ENCODE data around the gene OLFM2.
"Not testable (repeated sequence)": the region's sequence is repeated elsewhere in the genome, so short reads cannot be mapped to it uniquely, and the experiment has no call there.

Gene OLFM2

GRCh38 chr19:9860407-9860806 lies 75.9 kb downstream of the OLFM2 start:
- no peak for DNase-seq

GRCh38 chr19:9858766-9859165 lies 77.5 kb downstream of the OLFM2 start:
- DNase-seq: no peak

GRCh38 chr19:9857920-9858746 lies 78.2 kb downstream of the OLFM2 start:
- no peak for DNase-seq

GRCh38 chr19:9857076-9857721 lies 79.1 kb downstream of the OLFM2 start:
- DNase-seq: no peak

GRCh38 chr19:9856609-9857008 lies 79.7 kb downstream of the OLFM2 start:
- DNase-seq: no peak

- no peak for DNase-seq
These were observed 82.0 kb downstream of the OLFM2 start for GRCh38 chr19:9854282-9854846.

- peak; percentile 94 for DNase-seq
These were observed 85.9 kb downstream of the OLFM2 start for GRCh38 chr19:9850235-9850959.

- DNase-seq: peak; percentile 23
These were observed 86.5 kb downstream of the OLFM2 start for GRCh38 chr19:9849791-9850190.

- peak; percentile 74 for DNase-seq
These were observed 87.6 kb downstream of the OLFM2 start for GRCh38 chr19:9848762-9849161.

GRCh38 chr19:9848060-9848459 lies 88.3 kb downstream of the OLFM2 start:
- DNase-seq: peak; percentile 20

GRCh38 chr19:9847087-9847671 lies 89.1 kb downstream of the OLFM2 start:
- DNase-seq: peak; percentile 26

- not testable (repeated sequence) for DNase-seq
These were observed 92.6 kb downstream of the OLFM2 start for GRCh38 chr19:9843626-9844273.

- DNase-seq: no peak
These were observed 93.3 kb downstream of the OLFM2 start for GRCh38 chr19:9842834-9843625.

GRCh38 chr19:9839415-9839814 lies 96.9 kb downstream of the OLFM2 start:
- no peak for DNase-seq

GRCh38 chr19:9838324-9838723 lies 98.0 kb downstream of the OLFM2 start:
- DNase-seq: no peak

- DNase-seq: no peak
These were observed 100.3 kb downstream of the OLFM2 start for GRCh38 chr19:9836021-9836420.

- DNase-seq: no peak
These were observed 100.8 kb downstream of the OLFM2 start for GRCh38 chr19:9835507-9835949.

GRCh38 chr19:9834726-9835506 lies 101.4 kb downstream of the OLFM2 start, which contains the start of gene PIN1:
PIN1 (plus strand) TSS chr19:9835318; CDS start chr19:9835345, 27 bp downstream.
- DNase-seq: peak; percentile 99

GRCh38 chr19:9834307-9834725 lies 102.0 kb downstream of the OLFM2 start:
- DNase-seq: no peak

- no peak for DNase-seq
These were observed 107.7 kb downstream of the OLFM2 start for GRCh38 chr19:9828551-9829063.
